NCI-H146 treated with DMSO at 0.1 percent for 48 hours (cell line): ENCODE results near the gene CCNB1IP1.
"Not testable (repeated sequence)": the region's sequence is repeated elsewhere in the genome, so short reads cannot be mapped to it uniquely, and the experiment has no call there.

ENCODE experiments used
- DNase-seq: peaks from one replicate; lab custom pipeline; 2025; ENCODE audit not compliant: unreplicated experiment; lab: John Stamatoyannopoulos, UW

The CCNB1IP1 gene

GRCh38 chr14:20333494-20333841 is 389 bp upstream of the CCNB1IP1 start:
- no peak for DNase-seq

- no peak for DNase-seq
These were observed 670 bp downstream of the CCNB1IP1 start for GRCh38 chr14:20332431-20332787.

GRCh38 chr14:20331053-20331613 is 1.9 kb downstream of the CCNB1IP1 start:
- no peak for DNase-seq

- DNase-seq: no peak
These were observed 3.7 kb downstream of the CCNB1IP1 start for GRCh38 chr14:20329355-20329754.

GRCh38 chr14:20328705-20329104 is 4.4 kb downstream of the CCNB1IP1 start:
- no peak for DNase-seq

GRCh38 chr14:20327005-20327869 is 5.8 kb downstream of the CCNB1IP1 start:
- peak; percentile 46 for DNase-seq

GRCh38 chr14:20317720-20318119 is 15.4 kb downstream of the CCNB1IP1 start:
- no peak for DNase-seq

GRCh38 chr14:20314026-20314425 is 19.1 kb downstream of the CCNB1IP1 start:
- DNase-seq: no peak

- no peak for DNase-seq
These were observed 27.0 kb downstream of the CCNB1IP1 start for GRCh38 chr14:20306079-20306423.

- peak; percentile 70 for DNase-seq
These were observed 27.6 kb downstream of the CCNB1IP1 start, which contains the start of gene TTC5 for GRCh38 chr14:20305265-20306078. Gene TTC5, minus strand, starts transcription at chr14:20305951. Its CDS starts 14 bp downstream, at chr14:20305937.

- DNase-seq: no peak
These were observed 30.9 kb downstream of the CCNB1IP1 start for GRCh38 chr14:20302042-20302755.

- no peak for DNase-seq
These were observed 38.0 kb downstream of the CCNB1IP1 start for GRCh38 chr14:20295067-20295466.

GRCh38 chr14:20294636-20295035 is 38.4 kb downstream of the CCNB1IP1 start:
- no peak for DNase-seq

- DNase-seq: not testable (repeated sequence)
These were observed 51.1 kb downstream of the CCNB1IP1 start for GRCh38 chr14:20281998-20282397.

GRCh38 chr14:20280265-20280664 is 52.8 kb downstream of the CCNB1IP1 start:
- DNase-seq: not testable (repeated sequence)

- DNase-seq: no peak
These were observed 54.7 kb downstream of the CCNB1IP1 start for GRCh38 chr14:20278414-20278813.

- no peak for DNase-seq
These were observed 55.7 kb downstream of the CCNB1IP1 start for GRCh38 chr14:20277409-20277808.

- no peak for DNase-seq
These were observed 59.0 kb downstream of the CCNB1IP1 start for GRCh38 chr14:20274062-20274461.

- not testable (repeated sequence) for DNase-seq
These were observed 68.7 kb downstream of the CCNB1IP1 start for GRCh38 chr14:20264361-20264760.

- DNase-seq: no peak
These were observed 70.4 kb downstream of the CCNB1IP1 start for GRCh38 chr14:20262642-20263128.
